ENCODE measurements around the gene AHRR.
"Not testable (repeated sequence)": the region's sequence is repeated elsewhere in the genome, so short reads cannot be mapped to it uniquely, and the experiment has no call there.

Gene AHRR

GRCh38 chr5:306011-306805, 15.3 kb upstream of the AHRR start:
- no peak for DNase-seq (ENCODE audit: low spot score)

DNA sequence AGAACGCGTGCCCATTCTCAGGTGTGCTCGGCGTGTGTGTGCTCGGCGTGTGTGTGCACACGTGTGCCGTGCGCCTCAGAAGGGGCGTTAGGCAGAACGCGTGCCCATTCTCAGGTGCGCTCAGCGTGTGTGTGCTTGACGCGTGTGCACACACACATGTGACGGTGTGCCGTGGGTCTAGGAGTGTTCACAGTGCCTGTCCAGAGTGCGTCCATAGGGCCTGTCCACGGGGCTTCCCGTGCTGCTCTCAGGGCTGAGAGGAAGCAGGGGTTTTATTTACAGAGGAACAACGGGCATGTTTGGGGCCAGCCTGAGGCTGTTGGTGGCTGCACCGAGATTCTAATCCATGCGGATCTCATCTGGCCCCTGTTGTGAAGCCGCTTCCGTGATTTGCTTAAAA, 14.2 kb upstream of the AHRR start:
- no peak for DNase-seq (ENCODE audit: low spot score)

- DNase-seq (ENCODE audit: low spot score), result no peak
Measured at GRCh38 chr5:307794-308579, 13.5 kb upstream of the AHRR start.

DNA sequence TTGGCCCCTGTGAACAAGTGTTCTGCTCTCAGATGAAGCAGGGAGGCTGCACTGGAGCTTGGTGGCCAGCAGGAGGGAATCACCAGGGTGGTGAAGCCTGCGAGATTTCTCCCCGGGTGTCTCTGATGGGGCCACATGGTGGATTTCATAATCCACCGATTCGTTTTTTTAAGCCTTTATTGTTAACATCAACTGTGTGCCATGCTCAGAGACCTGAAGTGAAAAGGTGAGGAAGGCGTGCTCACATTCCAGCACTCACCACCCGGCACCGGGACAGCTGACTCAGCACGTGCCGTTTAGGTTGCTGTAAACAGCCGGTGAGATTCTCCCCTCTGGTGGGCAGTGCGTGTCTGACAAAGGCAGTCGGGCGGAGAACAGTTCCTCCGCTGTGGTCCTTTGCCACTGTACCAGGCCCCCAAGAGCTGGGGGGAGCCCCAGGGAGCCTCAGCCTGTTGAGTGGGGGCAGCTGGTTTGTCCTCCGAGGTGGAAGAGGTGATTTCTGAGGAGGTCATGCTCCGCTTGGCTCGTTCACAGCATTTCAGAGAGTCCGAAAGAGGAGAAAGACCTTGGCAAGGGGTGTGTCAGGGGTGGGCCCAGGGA, 12.7 kb upstream of the AHRR start:
- DNase-seq (ENCODE audit: low spot score), result no peak

- DNase-seq (ENCODE audit: low spot score), result not testable (repeated sequence)
Measured at GRCh38 chr5:309831-310230, 11.7 kb upstream of the AHRR start.

DNA sequence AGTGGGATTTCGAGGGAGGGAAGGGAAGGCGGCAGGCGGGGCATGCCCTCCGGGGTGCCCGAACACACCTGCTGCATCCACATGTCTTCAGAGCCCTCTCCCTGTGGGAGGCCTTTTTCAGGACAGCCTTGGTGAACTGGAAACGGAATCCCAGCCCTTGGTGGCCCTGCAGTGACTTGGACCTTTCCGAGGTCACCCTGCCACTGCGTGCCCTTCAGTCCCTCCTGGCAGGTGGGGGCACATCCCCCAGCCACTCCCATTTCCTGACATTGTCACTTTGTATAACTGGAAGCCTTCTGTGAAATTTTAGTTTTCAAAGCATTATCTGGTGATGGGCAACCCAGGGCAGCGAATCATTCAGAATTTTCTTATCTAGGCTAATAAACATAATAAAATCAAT, 11.0 kb upstream of the AHRR start:
- DNase-seq (ENCODE audit: low spot score), result no peak

GRCh38 chr5:310941-311434, 10.5 kb upstream of the AHRR start:
- no peak for DNase-seq (ENCODE audit: low spot score)

GRCh38 chr5:311963-312362, 9.6 kb upstream of the AHRR start:
- no peak for DNase-seq (ENCODE audit: low spot score)

- no peak for DNase-seq (ENCODE audit: low spot score)
Measured at GRCh38 chr5:312845-313244, 8.7 kb upstream of the AHRR start.

- DNase-seq (ENCODE audit: low spot score), result no peak
Measured at GRCh38 chr5:313265-313664, 8.2 kb upstream of the AHRR start.

DNA sequence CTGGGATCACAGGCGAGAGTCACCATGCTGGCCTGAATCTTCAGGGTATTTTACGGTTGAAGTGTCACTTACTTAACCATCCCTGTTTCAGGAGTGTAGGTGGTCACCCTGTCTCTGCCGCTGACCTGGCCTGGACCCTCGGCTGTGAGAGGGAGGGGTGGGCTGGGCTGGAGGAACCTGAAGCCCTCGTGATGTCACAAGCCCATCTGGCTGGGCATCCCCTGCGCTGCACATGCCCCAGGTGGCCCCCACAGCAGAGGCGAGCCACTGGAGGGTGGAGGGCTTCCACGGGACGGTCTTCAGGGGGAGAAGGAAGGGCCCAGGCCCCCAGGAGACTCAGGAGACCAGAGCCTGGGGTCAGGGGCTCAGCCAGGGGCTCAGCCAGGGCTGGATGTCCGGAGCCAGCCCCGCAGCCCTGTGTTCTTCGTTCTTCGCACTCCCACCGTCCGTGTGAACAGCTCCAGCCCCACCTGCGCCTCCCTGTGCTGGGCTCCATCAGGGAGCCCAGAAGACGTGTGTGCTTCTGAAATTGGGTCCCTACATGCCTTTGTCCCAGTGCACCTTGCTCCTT, 7.6 kb upstream of the AHRR start:
- no peak for DNase-seq (ENCODE audit: low spot score)

GRCh38 chr5:314676-315487, 6.6 kb upstream of the AHRR start:
- DNase-seq (ENCODE audit: low spot score), result no peak

- DNase-seq (ENCODE audit: low spot score), result no peak
Measured at GRCh38 chr5:315488-316209, 5.9 kb upstream of the AHRR start.

DNA sequence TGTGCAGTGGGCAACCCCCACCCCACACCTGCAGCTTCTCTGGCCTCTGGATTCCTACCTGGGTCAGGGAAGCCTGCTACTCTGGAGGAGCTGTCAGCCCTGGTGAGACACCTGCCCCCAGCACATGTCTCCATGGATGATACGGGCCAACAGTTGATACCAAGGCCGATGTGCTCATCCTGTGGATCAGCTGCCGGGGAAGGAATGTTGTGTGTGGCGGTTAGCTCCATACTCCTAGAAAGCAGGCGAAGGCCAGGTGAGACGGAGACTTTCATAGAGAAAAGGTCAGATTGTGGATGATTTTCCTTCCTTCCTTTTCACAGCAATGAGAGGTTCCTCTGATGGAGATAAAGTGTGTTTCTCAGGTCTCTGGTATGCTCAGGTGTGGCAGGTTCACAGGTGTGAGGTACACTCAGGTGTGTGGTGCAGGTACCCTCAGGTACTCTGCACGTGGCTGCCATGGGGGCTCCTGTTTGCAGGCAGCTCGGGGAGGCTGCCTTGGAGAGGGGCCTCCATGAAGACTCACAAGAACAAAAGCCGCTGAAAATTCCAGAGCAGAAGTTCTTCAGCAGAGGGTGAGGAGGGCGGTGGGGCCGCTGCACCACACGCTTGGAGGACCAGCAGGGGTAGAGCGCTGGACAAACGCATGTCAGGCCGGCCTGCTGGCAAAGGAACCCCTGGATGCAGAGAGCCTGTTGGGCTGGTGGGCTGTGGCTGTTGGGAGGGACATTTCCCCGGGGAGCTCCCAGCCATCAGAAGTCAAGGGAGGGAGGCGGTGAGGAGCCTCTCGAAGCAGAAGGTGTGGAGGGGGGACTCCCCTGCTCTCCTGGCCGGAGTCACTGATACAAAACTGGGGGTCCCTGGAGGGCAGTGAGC, 5.1 kb upstream of the AHRR start:
- no peak for DNase-seq (ENCODE audit: low spot score)

- peak; percentile 38 for DNase-seq (ENCODE audit: low spot score)
Measured at GRCh38 chr5:317086-317811, 4.3 kb upstream of the AHRR start.

DNA sequence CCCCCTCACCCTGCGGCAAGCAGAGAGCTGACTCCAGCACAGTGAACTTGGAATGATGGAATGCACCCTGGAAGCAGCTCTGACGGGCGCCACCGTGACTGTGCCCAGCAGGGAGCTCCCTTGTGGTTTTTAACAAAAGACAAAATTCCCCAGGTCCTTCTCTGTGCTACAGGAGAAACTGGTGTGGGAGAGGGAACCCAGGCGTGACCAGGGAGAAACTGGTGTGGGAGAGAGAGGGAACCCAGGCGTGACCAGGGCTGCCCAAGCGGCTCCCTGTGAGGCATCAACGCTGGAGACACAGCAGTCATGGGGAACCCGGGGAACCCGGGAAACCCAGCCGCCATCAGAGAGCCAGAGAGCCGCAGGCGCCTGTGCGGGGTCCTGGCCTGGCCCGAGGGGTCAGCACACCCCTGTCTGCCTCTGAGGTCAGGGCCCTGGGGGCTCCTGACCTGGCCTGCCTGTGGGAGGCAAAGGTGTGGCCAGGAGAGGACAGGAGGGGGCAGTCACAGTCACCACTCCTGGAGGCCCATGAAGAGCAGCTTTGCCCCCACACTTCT, 3.1 kb upstream of the AHRR start:
- DNase-seq (ENCODE audit: low spot score), result no peak

- DNase-seq (ENCODE audit: low spot score), result no peak
Measured at GRCh38 chr5:318931-319601, 2.4 kb upstream of the AHRR start.

DNA sequence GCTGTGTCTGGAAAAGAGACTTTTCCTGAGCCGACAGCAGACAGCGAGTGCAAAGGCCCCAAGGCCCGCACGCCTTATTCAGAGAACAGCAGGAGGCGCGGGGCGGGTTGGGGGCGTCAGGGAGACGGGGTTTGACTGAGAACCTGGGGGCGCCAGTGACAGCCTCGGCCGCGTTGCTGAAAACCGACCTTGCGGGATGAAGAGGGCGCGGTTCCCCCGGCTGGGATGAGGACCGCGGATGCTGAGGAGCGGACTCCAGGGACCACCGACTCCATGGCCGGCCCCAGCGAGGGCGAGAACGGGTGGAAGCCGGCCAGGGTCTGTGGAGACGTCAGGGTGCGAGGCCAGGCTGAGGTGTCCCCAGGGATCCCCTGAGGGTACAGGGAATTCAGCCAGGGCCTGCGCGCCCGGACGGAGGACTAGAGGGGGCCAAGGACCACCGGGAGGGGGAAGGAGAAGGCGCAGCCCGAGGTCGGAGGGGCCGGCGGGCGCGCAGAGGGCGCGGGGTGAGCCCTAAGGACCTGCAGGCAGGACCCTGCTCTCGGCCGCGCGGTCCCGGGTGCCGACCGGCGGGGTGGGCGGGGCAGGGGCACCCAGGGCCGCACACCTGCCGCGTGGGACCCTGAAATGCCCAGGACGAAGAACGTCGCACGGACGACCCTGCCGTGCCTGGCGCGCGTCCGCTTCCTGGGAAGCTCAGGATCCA, 837 bp upstream of the AHRR start:
- no peak for DNase-seq (ENCODE audit: low spot score)
